ENCODE data around the gene UGT1A7.

The UGT1A7 gene

GRCh38 chr2:233773854-233774253, 92.2 kb downstream of the UGT1A7 start:
- H3K4me3 ChIP-seq (replicated peaks; ENCODE audit: low read depth, low read length), result no peak overlapping the region
- no peak for TF ChIP-seq CTCF (IDR thresholded peaks at IDR 0.05; ENCODE audit: low read depth, low read length, missing control alignments)
- no peak for DNase-seq (ENCODE audit: extremely low read depth, low read depth)

- TF ChIP-seq CTCF (IDR thresholded peaks at IDR 0.05; ENCODE audit: low read depth, low read length, missing control alignments), result no peak
- DNase-seq (ENCODE audit: extremely low read depth, low read depth), result no peak
- H3K4me3 ChIP-seq (replicated peaks; ENCODE audit: low read depth, low read length), result no peak overlapping the region
Measured at GRCh38 chr2:233775414-233775813, 93.7 kb downstream of the UGT1A7 start.

GRCh38 chr2:233778030-233778429, 96.3 kb downstream of the UGT1A7 start, which contains the start of gene MROH2A:
MROH2A (plus strand) TSS chr2:233778330; CDS start chr2:233779359, 1,029 bp downstream.
- DNase-seq (ENCODE audit: extremely low read depth, low read depth), result no peak
- no peak within 1 kb of the TSS for H3K4me3 ChIP-seq (replicated peaks; ENCODE audit: low read depth, low read length)
- no peak for TF ChIP-seq CTCF (IDR thresholded peaks at IDR 0.05; ENCODE audit: low read depth, low read length, missing control alignments)

- no peak for TF ChIP-seq CTCF (IDR thresholded peaks at IDR 0.05; ENCODE audit: low read depth, low read length, missing control alignments)
- no peak for DNase-seq (ENCODE audit: extremely low read depth, low read depth)
- no peak overlapping the region for H3K4me3 ChIP-seq (replicated peaks; ENCODE audit: low read depth, low read length)
Measured at GRCh38 chr2:233779722-233780121, 98.0 kb downstream of the UGT1A7 start.

GRCh38 chr2:233780771-233781170, 99.1 kb downstream of the UGT1A7 start:
- no peak overlapping the region for H3K4me3 ChIP-seq (replicated peaks; ENCODE audit: low read depth, low read length)
- no peak for TF ChIP-seq CTCF (IDR thresholded peaks at IDR 0.05; ENCODE audit: low read depth, low read length, missing control alignments)
- DNase-seq (ENCODE audit: extremely low read depth, low read depth), result no peak

- TF ChIP-seq CTCF (IDR thresholded peaks at IDR 0.05; ENCODE audit: low read depth, low read length, missing control alignments), result no peak
- no peak for DNase-seq (ENCODE audit: extremely low read depth, low read depth)
- no peak overlapping the region for H3K4me3 ChIP-seq (replicated peaks; ENCODE audit: low read depth, low read length)
Measured at GRCh38 chr2:233789554-233789953, 107.9 kb downstream of the UGT1A7 start.
